GM19438 (cell line): Measurements from ENCODE around the gene SELP.

Experiments used
- ATAC-seq: cut with Tn5 transposase; IDR thresholded peaks from one replicate; pipeline ENCODE4 v1.9.1; 2021; ENCODE audit warnings: low read depth; ENCODE audit not compliant: unreplicated experiment

SELP gene

GRCh38 chr1:169577981-169578738 lies 51.8 kb downstream of the SELP start:
- no peak for ATAC-seq

GRCh38 chr1:169576935-169577331 lies 53.0 kb downstream of the SELP start:
- ATAC-seq, result no peak

DNA sequence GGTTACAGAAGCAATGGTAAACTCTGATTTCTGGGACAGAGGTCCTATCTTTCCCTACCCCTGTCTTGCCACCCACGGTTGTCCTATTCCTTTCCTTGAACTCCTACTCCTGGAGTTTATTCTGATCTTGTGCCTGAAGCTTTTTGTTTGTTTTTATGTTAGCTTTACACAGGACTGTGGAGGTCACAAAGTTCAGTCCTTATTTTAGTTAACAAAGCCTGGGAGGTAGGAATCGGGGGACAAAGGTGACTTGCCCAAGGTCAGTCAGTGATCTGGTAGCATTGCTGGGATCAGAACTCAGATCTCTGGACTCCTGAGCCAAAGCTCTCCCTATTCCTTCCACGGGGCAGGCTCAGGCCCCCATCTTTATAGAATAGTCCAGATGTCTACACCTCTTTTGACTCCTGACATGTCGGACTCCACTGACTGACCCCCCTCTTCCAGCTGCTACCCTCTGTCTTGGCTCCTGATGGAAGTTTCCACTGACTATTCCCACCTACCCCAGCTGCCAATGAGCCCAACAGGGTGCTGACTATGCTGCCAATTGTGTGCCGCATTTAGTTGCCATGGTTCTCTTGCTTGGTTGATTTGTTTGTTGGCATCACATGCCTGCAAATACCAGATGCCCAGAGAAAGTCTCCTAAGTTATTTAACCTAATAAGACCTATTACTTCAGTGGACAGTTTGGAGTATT lies 53.5 kb downstream of the SELP start:
- ATAC-seq, result no peak

- ATAC-seq, result no peak
Measured at GRCh38 chr1:169574336-169574735, 55.6 kb downstream of the SELP start.

GRCh38 chr1:169572187-169572586 lies 57.7 kb downstream of the SELP start:
- ATAC-seq, result no peak

GRCh38 chr1:169571450-169571849 lies 58.5 kb downstream of the SELP start:
- ATAC-seq, result no peak

GRCh38 chr1:169570172-169570574 lies 59.8 kb downstream of the SELP start:
- ATAC-seq, result no peak

DNA sequence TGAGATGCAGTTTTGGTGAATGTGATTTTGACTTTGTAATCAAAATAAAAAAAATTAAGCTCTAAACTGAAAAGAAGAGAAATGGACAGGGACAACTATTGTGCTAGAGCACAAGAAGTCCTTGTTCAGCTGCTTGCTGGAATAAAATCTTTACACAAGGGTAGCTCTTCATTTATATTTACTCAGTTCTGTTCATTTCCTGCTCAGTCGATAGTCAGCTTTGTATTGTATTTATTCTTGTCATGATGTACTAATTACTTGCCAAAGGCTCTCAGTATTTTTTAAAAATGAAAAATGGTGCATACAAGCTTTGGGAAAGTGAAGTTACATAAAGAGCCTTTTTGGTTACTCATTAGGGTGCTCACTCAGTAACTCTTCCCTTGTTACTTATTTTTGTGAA lies 61.4 kb downstream of the SELP start:
- no peak for ATAC-seq

DNA sequence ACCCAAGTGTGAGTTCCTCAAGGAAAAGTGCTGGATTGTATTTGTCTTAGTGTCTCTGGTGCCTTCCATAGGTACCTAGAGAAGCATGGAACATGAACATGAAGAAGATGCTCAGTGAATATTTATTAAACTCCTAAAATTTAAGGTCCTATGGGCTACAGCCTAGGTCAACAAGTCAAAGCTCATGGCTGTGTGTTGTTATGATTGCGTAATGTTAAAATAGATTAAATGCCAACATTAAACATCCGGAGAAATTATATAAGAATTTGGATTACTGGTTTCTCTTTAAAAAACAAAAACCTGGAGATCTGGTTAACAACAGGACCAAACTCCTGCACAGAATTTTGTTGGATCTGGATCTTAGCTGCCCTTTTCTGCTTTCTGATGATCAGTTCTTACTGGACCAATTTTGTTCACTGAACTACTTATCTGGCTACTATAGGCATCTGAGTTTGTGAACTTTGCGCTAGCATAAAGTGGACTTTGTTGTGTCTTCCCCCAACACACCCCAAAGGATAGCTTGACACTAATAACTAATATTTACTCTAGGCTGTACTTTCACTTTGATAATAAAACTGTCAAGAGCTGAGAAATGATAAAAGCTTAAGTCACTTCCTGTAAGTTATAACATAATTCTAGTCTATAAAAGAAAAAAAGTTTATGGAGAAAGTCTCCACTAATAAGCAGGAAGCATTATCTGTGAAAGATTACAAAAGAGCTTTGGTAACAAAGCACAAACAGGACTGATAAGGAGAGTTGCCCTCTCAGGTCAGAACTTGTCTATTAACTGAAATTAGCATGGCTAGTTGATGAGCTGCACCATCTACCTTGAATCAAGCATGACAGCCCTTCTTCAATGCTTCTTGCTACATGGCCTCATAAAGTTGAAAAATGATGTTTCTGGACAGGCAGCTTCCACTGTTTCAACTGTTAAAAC lies 64.3 kb downstream of the SELP start:
- no peak for ATAC-seq

GRCh38 chr1:169563650-169564049 lies 66.3 kb downstream of the SELP start:
- no peak for ATAC-seq

DNA sequence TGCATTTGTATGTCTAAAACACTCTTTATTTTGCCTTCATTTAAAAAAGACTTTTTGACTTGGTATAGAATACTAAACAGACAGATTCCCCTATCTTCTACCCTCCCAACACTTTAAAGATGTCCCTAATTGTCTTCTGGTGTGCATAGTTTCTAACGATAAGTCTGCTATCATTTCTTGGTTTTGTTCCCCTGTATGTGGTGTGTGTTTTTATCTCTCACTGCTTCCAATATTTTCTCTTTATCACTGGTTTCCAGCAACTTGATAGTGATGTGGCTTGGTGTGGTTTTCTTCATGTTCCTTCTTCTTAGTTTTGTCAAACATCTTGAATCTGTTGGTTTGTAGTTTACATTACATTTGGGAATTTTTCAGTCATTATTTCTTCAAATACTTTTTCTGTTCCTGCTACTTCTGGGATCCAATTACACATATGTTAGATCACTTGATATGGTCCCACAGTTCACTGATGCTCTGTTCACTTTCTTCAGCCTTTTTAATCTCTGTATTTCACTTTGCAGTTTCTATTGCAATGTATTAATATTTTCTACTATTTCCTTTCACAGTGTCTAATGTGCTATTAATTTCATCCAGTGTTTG lies 66.8 kb downstream of the SELP start:
- no peak for ATAC-seq

DNA sequence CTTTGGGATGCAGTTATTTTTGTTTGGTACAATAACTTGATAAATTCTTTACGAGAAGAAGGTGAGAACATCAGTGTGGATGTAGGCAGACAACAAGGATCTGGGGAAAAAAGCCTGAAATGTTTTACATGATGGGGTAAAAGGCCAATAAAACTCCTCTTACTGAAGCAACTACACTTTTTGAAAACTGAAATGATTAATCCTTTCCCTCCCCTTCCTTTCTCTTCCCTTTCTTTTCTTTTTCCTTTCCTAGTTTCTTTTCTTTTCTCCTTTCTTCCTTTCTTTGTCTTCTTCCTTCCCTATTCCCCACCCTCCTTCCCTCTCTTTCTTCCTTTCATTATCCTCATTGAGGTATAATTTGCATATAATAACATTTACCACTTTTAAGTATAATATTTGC lies 68.2 kb downstream of the SELP start:
- ATAC-seq, result no peak

DNA sequence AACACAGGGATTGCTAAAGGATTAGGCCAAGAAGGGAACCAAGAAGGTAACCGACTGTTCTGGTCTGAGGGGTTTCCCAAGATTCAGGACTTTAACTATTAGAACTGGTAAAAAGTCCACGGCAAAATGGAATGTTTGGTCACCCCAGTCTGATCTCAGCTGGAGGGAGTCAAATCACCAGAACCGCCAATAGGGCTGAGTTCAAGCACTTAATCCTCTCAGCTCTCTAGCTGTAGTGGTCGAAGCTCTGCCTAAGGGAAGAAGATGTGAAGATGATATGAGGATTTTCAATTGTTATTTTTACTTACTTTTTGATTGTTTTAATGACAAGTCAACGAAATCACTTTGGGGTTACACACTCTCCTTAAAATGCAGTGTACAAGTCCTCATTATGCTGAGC lies 72.8 kb downstream of the SELP start:
- ATAC-seq, result no peak

- no peak for ATAC-seq
Measured at GRCh38 chr1:169550294-169550693, 79.6 kb downstream of the SELP start.

- no peak for ATAC-seq
Measured at GRCh38 chr1:169548282-169548681, 81.6 kb downstream of the SELP start.

DNA sequence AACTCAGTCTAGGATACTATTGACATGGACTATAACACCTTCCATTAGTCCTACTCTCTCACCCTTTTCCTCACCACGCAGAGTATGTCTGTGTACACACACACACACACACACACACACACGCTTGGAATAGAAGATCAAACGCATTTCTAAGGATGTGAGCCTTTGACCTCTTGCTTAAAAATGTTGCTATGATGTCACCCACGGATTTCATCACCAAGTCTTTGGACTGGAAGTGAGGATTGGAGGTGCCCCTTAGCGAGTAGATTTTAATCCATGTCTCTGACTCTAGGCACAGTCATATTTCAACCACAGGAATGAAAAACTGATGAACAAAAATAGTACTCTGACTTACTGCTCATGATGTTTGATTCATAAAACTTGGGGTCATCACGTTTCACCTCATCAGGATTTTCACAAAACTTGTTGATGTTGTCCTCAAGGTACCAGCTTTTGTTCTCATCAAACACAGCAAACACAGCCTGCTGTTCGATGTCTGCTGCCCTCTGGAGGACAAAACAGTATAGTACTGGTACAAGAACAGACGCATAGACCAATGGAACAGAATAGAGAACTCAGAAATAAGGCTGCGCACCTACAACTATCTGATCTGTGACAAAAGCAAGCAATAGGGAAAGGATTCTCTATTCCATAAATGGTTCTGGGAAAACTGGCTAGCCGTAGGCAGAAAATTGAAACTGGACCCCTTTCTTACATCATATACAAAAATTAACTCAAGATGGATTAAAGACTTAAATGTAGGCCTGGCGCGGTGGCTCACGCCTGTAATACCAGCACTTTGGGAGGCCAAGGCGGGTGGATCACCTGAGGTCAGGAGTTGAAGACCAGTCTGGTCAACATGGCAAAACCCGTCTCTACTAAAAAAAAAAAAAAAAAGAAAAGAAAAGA lies 83.6 kb downstream of the SELP start:
- no peak for ATAC-seq

DNA sequence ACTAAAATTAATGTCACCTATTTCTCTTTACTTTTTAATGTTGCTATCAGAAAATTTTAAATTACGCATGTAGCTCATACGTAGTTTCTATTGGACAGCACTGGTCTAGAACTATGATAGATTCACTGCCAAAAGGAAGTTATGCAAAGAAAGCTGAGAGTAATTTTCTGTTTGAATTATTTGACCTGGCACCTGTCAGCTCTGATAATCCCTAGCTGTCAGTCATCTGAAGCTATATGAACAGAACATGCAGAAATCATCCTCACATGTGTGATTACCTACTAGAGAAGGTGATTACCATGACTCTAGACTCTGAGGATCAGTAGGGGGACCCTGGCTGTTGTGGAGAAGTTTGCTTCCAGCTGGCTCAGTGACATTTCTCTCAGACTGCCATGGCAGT lies 84.5 kb downstream of the SELP start:
- ATAC-seq, result no peak

- ATAC-seq, result no peak
Measured at GRCh38 chr1:169538998-169539871, 90.7 kb downstream of the SELP start.
